ENCODE data around the gene DEF6.

The DEF6 gene

DNA sequence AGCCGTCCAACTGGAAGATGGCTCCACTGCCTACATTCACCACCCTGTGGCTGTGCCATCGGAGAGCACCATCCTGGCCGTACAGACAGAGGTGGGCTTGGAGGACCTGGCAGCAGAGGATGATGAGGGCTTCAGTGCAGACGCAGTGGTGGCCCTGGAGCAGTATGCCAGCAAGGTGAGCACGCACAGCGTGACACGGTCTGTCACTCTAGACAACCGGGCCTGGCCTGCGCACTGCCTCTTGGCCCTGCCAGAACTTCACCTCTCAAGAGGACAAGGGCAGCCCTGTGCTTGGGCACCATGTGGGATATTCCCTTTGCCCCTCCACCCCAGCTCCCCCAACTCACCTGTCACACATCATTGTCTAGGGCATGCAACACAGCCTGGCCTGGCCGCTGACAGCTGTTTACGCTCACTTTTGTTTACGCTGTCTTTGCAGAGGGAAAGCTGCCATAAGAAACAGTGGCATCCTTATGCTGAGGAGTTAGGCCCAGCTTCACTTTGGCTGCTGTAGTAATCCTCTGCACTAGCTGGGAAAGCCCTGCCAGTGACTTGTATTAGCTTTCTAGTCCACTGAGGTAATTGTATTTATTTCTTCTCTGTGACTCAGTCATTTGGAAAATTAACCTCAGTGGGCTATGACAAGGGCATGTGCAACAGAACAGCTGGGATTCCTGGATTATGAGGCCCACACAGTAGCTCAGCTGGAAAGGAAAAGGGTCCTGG, 9.8 kb upstream of the DEF6 start:
- no peak overlapping the region for H2BK120ac ChIP-seq (ENCODE audit: low read depth, low read length)
- no peak overlapping the region for H4K91ac ChIP-seq (ENCODE audit: low read depth, low read length, poor library complexity)
- no peak overlapping the region for H3K9ac ChIP-seq (ENCODE audit: low read depth, low read length, poor library complexity)
- no peak overlapping the region for H3K27ac ChIP-seq (replicated peaks; ENCODE audit: low read length)
- H2AFZ ChIP-seq (ENCODE audit: low read length): no peak overlapping the region
- no peaks in the 10 kb centered on the region for H3K9me3 ChIP-seq (replicated peaks in 1 of 2; ENCODE audit: control insufficient read depth in 2 of 2, insufficient read depth in 1 of 2, low read depth in 1 of 2, low read length in 2 of 2)
- H3K36me3 ChIP-seq (replicated peaks in 1 of 2; ENCODE audit: control insufficient read depth in 2 of 2, insufficient read depth in 2 of 2, low read length in 2 of 2): peaks cover 31 to 94% of the 10 kb centered on the region in 2 donors
- no peak overlapping the region for H2AK5ac ChIP-seq (ENCODE audit: low read depth, low read length)
- H2BK5ac ChIP-seq (ENCODE audit: low read length): no peak overlapping the region
- no peaks in the 10 kb centered on the region for H3K79me1 ChIP-seq (ENCODE audit: low read depth, low read length)
- DNase-seq (ENCODE audit: low spot score): no peak
- H3K18ac ChIP-seq (ENCODE audit: low read length): no peak overlapping the region
- H3K14ac ChIP-seq (ENCODE audit: low read length): peak overlapping the region; percentile 25
- H3K4ac ChIP-seq (ENCODE audit: low read length): no peak overlapping the region
- no CpG with 5 or more reads among the region's 12 CpGs for WGBS, 2 donors (ENCODE audit: extremely low coverage in 2 of 2, insufficient read length in 2 of 2, insufficient replicate concordance in 1 of 2)
- H3K4me3 ChIP-seq (ENCODE audit: low read length in 2 of 2): no peak overlapping the region
- no peak overlapping the region for H2BK12ac ChIP-seq (ENCODE audit: low read length)
- peak overlapping the region; percentile 25 for H3K23ac ChIP-seq (ENCODE audit: low read depth, low read length, poor library complexity)
- no peak overlapping the region for H3K4me2 ChIP-seq (ENCODE audit: insufficient read depth, low read length, poor library complexity, severe bottlenecking)
- H2BK15ac ChIP-seq (ENCODE audit: low read length): no peak overlapping the region
- H3K4me1 ChIP-seq (ENCODE audit: control insufficient read depth in 2 of 2, insufficient read depth in 1 of 2, low read depth in 1 of 2, low read length in 2 of 2): no peaks in the 10 kb centered on the region
- H4K8ac ChIP-seq (ENCODE audit: low read depth, low read length): no peak overlapping the region
- H3K27me3 ChIP-seq (ENCODE audit: control insufficient read depth in 3 of 3, insufficient read depth in 3 of 3, low read depth in 1 of 3, low read length in 3 of 3): no peaks in the 10 kb centered on the region

DNA sequence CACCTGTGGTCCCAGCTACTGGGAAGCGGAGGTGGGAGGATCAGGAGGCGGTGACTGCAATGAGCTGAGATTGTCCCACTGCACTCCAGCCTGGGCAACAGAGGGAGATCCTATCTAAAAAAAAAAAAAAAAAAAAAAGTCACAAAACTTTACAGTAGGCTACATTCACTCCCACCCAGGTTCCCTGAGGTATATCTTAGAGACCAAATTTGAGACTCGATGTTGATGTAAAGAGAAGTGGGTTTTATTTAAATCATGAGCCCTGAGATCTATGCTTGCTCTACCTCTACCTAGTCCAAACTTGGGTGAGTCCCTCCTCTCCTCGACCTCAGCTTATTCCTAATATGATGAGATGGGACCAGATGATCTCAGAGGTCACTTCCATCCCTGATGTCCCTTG, 8.8 kb upstream of the DEF6 start:
- Histone ChIP-seq H3K4me2 (ENCODE audit: insufficient read depth, low read length, poor library complexity, severe bottlenecking) (no peak overlapping the region), H2BK15ac (ENCODE audit: low read length) (no peak overlapping the region), H3K23ac (ENCODE audit: low read depth, low read length, poor library complexity) (no peak overlapping the region), H2AK5ac (ENCODE audit: low read depth, low read length) (no peak overlapping the region), H3K36me3 (replicated peaks in 1 of 2; ENCODE audit: control insufficient read depth in 2 of 2, insufficient read depth in 2 of 2, low read length in 2 of 2) (peaks cover 35 to 94% of the 10 kb centered on the region in 2 donors), H4K91ac (ENCODE audit: low read depth, low read length, poor library complexity) (no peak overlapping the region), H2BK5ac (ENCODE audit: low read length) (no peak overlapping the region), H2BK120ac (ENCODE audit: low read depth, low read length) (no peak overlapping the region), H3K9me3 (replicated peaks in 1 of 2; ENCODE audit: control insufficient read depth in 2 of 2, insufficient read depth in 1 of 2, low read depth in 1 of 2, low read length in 2 of 2) (no peaks in the 10 kb centered on the region), H3K18ac (ENCODE audit: low read length) (no peak overlapping the region), H2AFZ (ENCODE audit: low read length) (no peak overlapping the region), H3K9ac (ENCODE audit: low read depth, low read length, poor library complexity) (no peak overlapping the region), H3K79me1 (ENCODE audit: low read depth, low read length) (no peaks in the 10 kb centered on the region), H3K4ac (ENCODE audit: low read length) (no peak overlapping the region), H3K14ac (ENCODE audit: low read length) (no peak overlapping the region), H3K27me3 (ENCODE audit: control insufficient read depth in 3 of 3, insufficient read depth in 3 of 3, low read depth in 1 of 3, low read length in 3 of 3) (no peaks in the 10 kb centered on the region), H3K4me1 (ENCODE audit: control insufficient read depth in 2 of 2, insufficient read depth in 1 of 2, low read depth in 1 of 2, low read length in 2 of 2) (no peaks in the 10 kb centered on the region), H2BK12ac (ENCODE audit: low read length) (no peak overlapping the region), H4K8ac (ENCODE audit: low read depth, low read length) (no peak overlapping the region), H3K27ac (replicated peaks; ENCODE audit: low read length) (no peak overlapping the region), H3K4me3 (ENCODE audit: low read length in 2 of 2) (no peak overlapping the region)
- WGBS, 2 donors (ENCODE audit: extremely low coverage in 2 of 2, insufficient read length in 2 of 2, insufficient replicate concordance in 1 of 2): no CpG with 5 or more reads among the region's 4 CpGs
- DNase-seq (ENCODE audit: low spot score): no peak

DNA sequence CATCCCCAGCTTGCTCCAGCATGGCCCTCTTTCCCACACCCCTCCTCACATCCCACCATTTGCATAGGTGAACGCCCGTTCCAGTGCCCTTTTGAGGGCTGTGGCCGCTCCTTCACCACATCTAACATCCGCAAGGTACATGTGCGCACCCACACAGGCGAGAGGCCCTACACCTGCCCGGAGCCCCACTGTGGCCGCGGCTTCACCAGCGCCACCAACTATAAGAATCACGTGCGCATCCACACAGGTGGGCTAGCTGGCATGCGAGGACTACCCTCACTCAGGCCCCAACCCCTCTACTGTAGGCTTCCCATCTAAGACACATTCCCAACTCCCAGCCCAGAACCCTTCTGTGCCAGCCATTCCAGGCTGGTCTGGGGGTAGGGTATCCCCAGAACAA, 6.1 kb upstream of the DEF6 start:
- Histone ChIP-seq H2AFZ (ENCODE audit: low read length) (no peak overlapping the region), H3K23ac (ENCODE audit: low read depth, low read length, poor library complexity) (no peak overlapping the region), H2BK15ac (ENCODE audit: low read length) (no peak overlapping the region), H3K9ac (ENCODE audit: low read depth, low read length, poor library complexity) (no peak overlapping the region), H2BK12ac (ENCODE audit: low read length) (no peak overlapping the region), H3K18ac (ENCODE audit: low read length) (no peak overlapping the region), H4K91ac (ENCODE audit: low read depth, low read length, poor library complexity) (no peak overlapping the region), H3K27me3 (ENCODE audit: control insufficient read depth in 3 of 3, insufficient read depth in 3 of 3, low read depth in 1 of 3, low read length in 3 of 3) (no peaks in the 10 kb centered on the region), H2BK5ac (ENCODE audit: low read length) (no peak overlapping the region), H3K4me1 (ENCODE audit: control insufficient read depth in 2 of 2, insufficient read depth in 1 of 2, low read depth in 1 of 2, low read length in 2 of 2) (no peaks in the 10 kb centered on the region), H3K27ac (replicated peaks; ENCODE audit: low read length) (no peak overlapping the region), H3K79me1 (ENCODE audit: low read depth, low read length) (no peaks in the 10 kb centered on the region), H3K36me3 (replicated peaks in 1 of 2; ENCODE audit: control insufficient read depth in 2 of 2, insufficient read depth in 2 of 2, low read length in 2 of 2) (peaks cover 33 to 99% of the 10 kb centered on the region in 2 donors), H4K8ac (ENCODE audit: low read depth, low read length) (no peak overlapping the region), H3K4ac (ENCODE audit: low read length) (no peak overlapping the region), H3K9me3 (replicated peaks in 1 of 2; ENCODE audit: control insufficient read depth in 2 of 2, insufficient read depth in 1 of 2, low read depth in 1 of 2, low read length in 2 of 2) (no peaks in the 10 kb centered on the region), H3K4me2 (ENCODE audit: insufficient read depth, low read length, poor library complexity, severe bottlenecking) (no peak overlapping the region), H3K14ac (ENCODE audit: low read length) (no peak overlapping the region), H2AK5ac (ENCODE audit: low read depth, low read length) (no peak overlapping the region), H2BK120ac (ENCODE audit: low read depth, low read length) (no peak overlapping the region), H3K4me3 (ENCODE audit: low read length in 2 of 2) (no peak overlapping the region)
- no CpG with 5 or more reads among the region's 13 CpGs for WGBS, 2 donors (ENCODE audit: extremely low coverage in 2 of 2, insufficient read length in 2 of 2, insufficient replicate concordance in 1 of 2)
- no peak for DNase-seq (ENCODE audit: low spot score)

DNA sequence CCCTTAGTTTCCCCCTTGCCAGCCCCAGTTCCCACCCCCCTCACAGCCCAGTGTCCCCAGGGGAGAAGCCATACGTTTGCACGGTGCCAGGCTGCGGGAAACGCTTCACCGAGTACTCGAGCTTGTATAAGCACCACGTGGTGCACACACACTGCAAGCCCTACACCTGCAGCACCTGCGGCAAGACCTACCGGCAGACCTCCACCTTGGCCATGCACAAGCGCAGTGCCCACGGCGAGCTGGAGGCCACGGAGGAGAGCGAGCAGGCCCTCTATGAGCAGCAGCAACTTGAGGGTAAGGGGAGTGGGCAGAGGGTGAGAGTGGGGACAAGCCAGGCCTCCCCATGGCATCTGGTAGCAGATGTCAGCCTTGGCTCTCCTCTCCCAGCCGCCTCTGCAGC, 5.1 kb upstream of the DEF6 start:
- peaks cover 32 to 98% of the 10 kb centered on the region in 2 donors for H3K36me3 ChIP-seq (replicated peaks in 1 of 2; ENCODE audit: control insufficient read depth in 2 of 2, insufficient read depth in 2 of 2, low read length in 2 of 2)

More for the DNA sequence above, 5.1 kb upstream of the DEF6 start:
- Histone ChIP-seq H3K27ac (replicated peaks; ENCODE audit: low read length) (no peak overlapping the region), H2BK120ac (ENCODE audit: low read depth, low read length) (no peak overlapping the region), H2BK15ac (ENCODE audit: low read length) (no peak overlapping the region), H3K9ac (ENCODE audit: low read depth, low read length, poor library complexity) (no peak overlapping the region), H4K8ac (ENCODE audit: low read depth, low read length) (no peak overlapping the region), H3K14ac (ENCODE audit: low read length) (no peak overlapping the region), H3K79me1 (ENCODE audit: low read depth, low read length) (no peaks in the 10 kb centered on the region), H3K4me2 (ENCODE audit: insufficient read depth, low read length, poor library complexity, severe bottlenecking) (no peak overlapping the region), H2AK5ac (ENCODE audit: low read depth, low read length) (no peak overlapping the region), H2BK5ac (ENCODE audit: low read length) (no peak overlapping the region), H2AFZ (ENCODE audit: low read length) (no peak overlapping the region), H3K4me3 (ENCODE audit: low read length in 2 of 2) (no peak overlapping the region), H3K4ac (ENCODE audit: low read length) (no peak overlapping the region), H3K27me3 (ENCODE audit: control insufficient read depth in 3 of 3, insufficient read depth in 3 of 3, low read depth in 1 of 3, low read length in 3 of 3) (no peaks in the 10 kb centered on the region), H3K18ac (ENCODE audit: low read length) (no peak overlapping the region), H3K9me3 (replicated peaks in 1 of 2; ENCODE audit: control insufficient read depth in 2 of 2, insufficient read depth in 1 of 2, low read depth in 1 of 2, low read length in 2 of 2) (no peaks in the 10 kb centered on the region), H2BK12ac (ENCODE audit: low read length) (no peak overlapping the region), H3K4me1 (ENCODE audit: control insufficient read depth in 2 of 2, insufficient read depth in 1 of 2, low read depth in 1 of 2, low read length in 2 of 2) (no peaks in the 10 kb centered on the region), H4K91ac (ENCODE audit: low read depth, low read length, poor library complexity) (no peak overlapping the region), H3K23ac (ENCODE audit: low read depth, low read length, poor library complexity) (no peak overlapping the region)
- DNase-seq (ENCODE audit: low spot score): no peak
- no CpG with 5 or more reads among the region's 15 CpGs for WGBS, 2 donors (ENCODE audit: extremely low coverage in 2 of 2, insufficient read length in 2 of 2, insufficient replicate concordance in 1 of 2)
